NCI-H748 (cell line): ENCODE results near the gene NKD1.

Source experiments
- DNase-seq: peaks from one replicate; lab custom pipeline; 2025; ENCODE audit not compliant: unreplicated experiment; lab: John Stamatoyannopoulos, UW

The NKD1 gene

GRCh38 chr16:50611995-50612848 is 64.0 kb downstream of the NKD1 start:
- DNase-seq: no peak

GRCh38 chr16:50612849-50613198 is 64.6 kb downstream of the NKD1 start:
- no peak for DNase-seq

- DNase-seq: no peak
Measured at GRCh38 chr16:50613281-50613963, 65.2 kb downstream of the NKD1 start.

GRCh38 chr16:50613964-50614474 is 65.8 kb downstream of the NKD1 start:
- DNase-seq: no peak

- DNase-seq: no peak
Measured at GRCh38 chr16:50614955-50615724, 66.9 kb downstream of the NKD1 start.

GRCh38 chr16:50615891-50616290 is 67.7 kb downstream of the NKD1 start:
- DNase-seq: no peak

- DNase-seq: no peak
Measured at GRCh38 chr16:50616386-50616785, 68.2 kb downstream of the NKD1 start.

GRCh38 chr16:50616883-50617645 is 68.9 kb downstream of the NKD1 start:
- DNase-seq: no peak

- no peak for DNase-seq
Measured at GRCh38 chr16:50617646-50618184, 69.5 kb downstream of the NKD1 start.

- no peak for DNase-seq
Measured at GRCh38 chr16:50618238-50618918, 70.2 kb downstream of the NKD1 start.

- DNase-seq: no peak
Measured at GRCh38 chr16:50619702-50620491, 71.7 kb downstream of the NKD1 start.

- DNase-seq: no peak
Measured at GRCh38 chr16:50620646-50621451, 72.7 kb downstream of the NKD1 start.

GRCh38 chr16:50621452-50621792 is 73.2 kb downstream of the NKD1 start:
- no peak for DNase-seq

GRCh38 chr16:50622029-50622428 is 73.8 kb downstream of the NKD1 start:
- no peak for DNase-seq

GRCh38 chr16:50622643-50623369 is 74.6 kb downstream of the NKD1 start:
- DNase-seq: no peak

GRCh38 chr16:50624449-50624970 is 76.3 kb downstream of the NKD1 start:
- DNase-seq: no peak

- DNase-seq: no peak
Measured at GRCh38 chr16:50625374-50625773, 77.2 kb downstream of the NKD1 start.

GRCh38 chr16:50626868-50627267 is 78.7 kb downstream of the NKD1 start:
- no peak for DNase-seq
